Measurements from ENCODE around the gene AMACR.

AMACR gene

GRCh38 chr5:34007621-34008600 lies at the start of gene AMACR:
TSS of gene AMACR (minus strand) at chr5:34008050. CDS start at chr5:34008019, 31 bp downstream.
- ChIA-PET POLR2A (interaction anchor here (0.8 to 2.0 kb wide), 11 partner anchors 8 to 116 kb away, joined by 3 to 10 read pairs (median 5); no protein-coding TSS in a partner anchor), CTCF (interaction anchor here (0.6 kb wide), 1 partner anchor 585 kb away, joined by 3 read pairs; no protein-coding TSS in a partner anchor)
- DNase-seq (ENCODE audit: extremely low spot score), result peak; percentile 88
- TF ChIP-seq L3MBTL2 (conservative IDR thresholded peaks at IDR 0.05) (peak; percentile 47), TARDBP (IDR thresholded peaks at IDR 0.05) (no peak), ZNF384 (IDR thresholded peaks at IDR 0.05) (no peak), HDGF (IDR thresholded peaks at IDR 0.05; ENCODE audit: borderline replicate concordance) (no peak), NFRKB (IDR thresholded peaks at IDR 0.05) (no peak), PKNOX1 (IDR thresholded peaks at IDR 0.05) (no peak), ARNT (IDR thresholded peaks at IDR 0.05) (no peak)

GRCh38 chr5:34057569-34057968 lies 49.7 kb upstream of the AMACR start:
- TF ChIP-seq BHLHE40 (IDR thresholded peaks at IDR 0.05; ENCODE audit: borderline replicate concordance) (no peak), FOXA1 (IDR thresholded peaks at IDR 0.05) (no peak), PKNOX1 (IDR thresholded peaks at IDR 0.05) (no peak), TARDBP (IDR thresholded peaks at IDR 0.05) (no peak), FOXM1 (IDR thresholded peaks at IDR 0.05; ENCODE audit: borderline replicate concordance) (no peak), FOXK2 (IDR thresholded peaks at IDR 0.05) (no peak), ARNT (IDR thresholded peaks at IDR 0.05) (no peak), SUZ12 (IDR thresholded peaks at IDR 0.05) (no peak), CTBP1 (IDR thresholded peaks at IDR 0.05; ENCODE audit: borderline replicate concordance) (no peak), NFRKB (IDR thresholded peaks at IDR 0.05) (no peak)
- CTCF ChIA-PET, result no interaction called here
- POLR2A ChIA-PET, result no interaction called here
- no peak for DNase-seq (ENCODE audit: extremely low spot score)

- no peak for DNase-seq (ENCODE audit: extremely low spot score)
- TF ChIP-seq ELF4 (IDR thresholded peaks at IDR 0.05) (no peak), FOXM1 (IDR thresholded peaks at IDR 0.05; ENCODE audit: borderline replicate concordance) (no peak), CTBP1 (IDR thresholded peaks at IDR 0.05; ENCODE audit: borderline replicate concordance) (no peak), PKNOX1 (IDR thresholded peaks at IDR 0.05) (no peak), FOXA1 (IDR thresholded peaks at IDR 0.05) (no peak), SUZ12 (IDR thresholded peaks at IDR 0.05) (no peak), NFRKB (IDR thresholded peaks at IDR 0.05) (no peak), SP1 (IDR thresholded peaks at IDR 0.05) (no peak), LEF1 (IDR thresholded peaks at IDR 0.05; ENCODE audit: borderline replicate concordance) (no peak), TARDBP (IDR thresholded peaks at IDR 0.05) (no peak), FOXK2 (IDR thresholded peaks at IDR 0.05) (no peak), ZNF384 (IDR thresholded peaks at IDR 0.05) (no peak), ARNT (IDR thresholded peaks at IDR 0.05) (no peak), BHLHE40 (IDR thresholded peaks at IDR 0.05; ENCODE audit: borderline replicate concordance) (no peak), HDGF (IDR thresholded peaks at IDR 0.05; ENCODE audit: borderline replicate concordance) (no peak)
- ChIA-PET CTCF (no interaction called here), POLR2A (no interaction called here)
Measured at GRCh38 chr5:34057118-34057517, 49.3 kb upstream of the AMACR start.

- ChIA-PET CTCF (no interaction called here), POLR2A (no interaction called here)
- TF ChIP-seq SUZ12 (IDR thresholded peaks at IDR 0.05), result no peak
- no peak for TF ChIP-seq CTBP1 (IDR thresholded peaks at IDR 0.05; ENCODE audit: borderline replicate concordance)
- TF ChIP-seq SP1 (IDR thresholded peaks at IDR 0.05), result no peak
- no peak for TF ChIP-seq ARNT (IDR thresholded peaks at IDR 0.05)
- no peak for TF ChIP-seq ELF4 (IDR thresholded peaks at IDR 0.05)
- TF ChIP-seq LEF1 (IDR thresholded peaks at IDR 0.05; ENCODE audit: borderline replicate concordance), result no peak
- DNase-seq (ENCODE audit: extremely low spot score), result no peak
Measured at GRCh38 chr5:34055667-34056066, 47.8 kb upstream of the AMACR start.

GRCh38 chr5:34054400-34054729 lies 46.5 kb upstream of the AMACR start:
- TF ChIP-seq ARNT (IDR thresholded peaks at IDR 0.05), result no peak
- TF ChIP-seq L3MBTL2 (conservative IDR thresholded peaks at IDR 0.05), result no peak
- TF ChIP-seq FOXK2 (IDR thresholded peaks at IDR 0.05), result no peak
- CTCF ChIA-PET, result no interaction called here
- no peak for DNase-seq (ENCODE audit: extremely low spot score)
- POLR2A ChIA-PET, result interaction anchor here (1.2 kb wide), 1 partner anchor 46 kb away, joined by 3 read pairs; the partner anchor contains the start of gene AMACR

- DNase-seq (ENCODE audit: extremely low spot score), result no peak
- ChIA-PET POLR2A (interaction anchor here (1.2 kb wide), 1 partner anchor 46 kb away, joined by 3 read pairs; the partner anchor contains the start of gene AMACR), CTCF (no interaction called here)
- TF ChIP-seq FOXM1 (IDR thresholded peaks at IDR 0.05; ENCODE audit: borderline replicate concordance) (no peak), BHLHE40 (IDR thresholded peaks at IDR 0.05; ENCODE audit: borderline replicate concordance) (no peak), FOXA1 (IDR thresholded peaks at IDR 0.05) (no peak), HDGF (IDR thresholded peaks at IDR 0.05; ENCODE audit: borderline replicate concordance) (no peak), SUZ12 (IDR thresholded peaks at IDR 0.05) (no peak), CTBP1 (IDR thresholded peaks at IDR 0.05; ENCODE audit: borderline replicate concordance) (no peak), SP1 (IDR thresholded peaks at IDR 0.05) (no peak), ELF4 (IDR thresholded peaks at IDR 0.05) (no peak), TARDBP (IDR thresholded peaks at IDR 0.05) (no peak), LEF1 (IDR thresholded peaks at IDR 0.05; ENCODE audit: borderline replicate concordance) (no peak), PKNOX1 (IDR thresholded peaks at IDR 0.05) (no peak), NFRKB (IDR thresholded peaks at IDR 0.05) (no peak), ZNF384 (IDR thresholded peaks at IDR 0.05) (no peak), FOXK2 (IDR thresholded peaks at IDR 0.05) (no peak), ARNT (IDR thresholded peaks at IDR 0.05) (no peak), L3MBTL2 (conservative IDR thresholded peaks at IDR 0.05) (no peak)
Measured at GRCh38 chr5:34053571-34054399, 45.9 kb upstream of the AMACR start.
